Kidney epithelial cell (primary cell): ENCODE results near the gene MACROH2A2. TPM values are rescaled to one million over a fixed set of nuclear protein-coding genes. Genes with fewer than 3 reads are reported as not detected.
"Not testable (repeated sequence)": the region's sequence is repeated elsewhere in the genome, so short reads cannot be mapped to it uniquely, and the experiment has no call there.

Source experiments
- DNase-seq: peaks from one replicate; pipeline ENCODE4 v3.0.0-alpha.2; 2010; ENCODE audit warnings: low read depth
- H3K27me3 ChIP-seq: 2 replicates; pipeline ENCODE4 v1.6.0; 2011; ENCODE audit warnings: low read length; ENCODE audit not compliant: control insufficient read depth, insufficient read depth
- H3K36me3 ChIP-seq: 2 replicates; pipeline ENCODE4 v1.5.1; 2011; ENCODE audit warnings: low read length; ENCODE audit not compliant: control insufficient read depth, insufficient read depth
- H3K4me3 ChIP-seq: 2 replicates; pipeline ENCODE4 v1.5.1; 2011; ENCODE audit warnings: low read depth, mild to moderate bottlenecking, control low read depth, low read length
- total RNA-seq: library from RNA; depleted of rRNA; stranded (reverse); fragments of >200 nt; gene quantifications from 2 replicates; pipeline ENCODE4 v1.2.3, GENCODE V29; 2015
- TF ChIP-seq, protein P1 (sequence below): IDR thresholded peaks from 2 replicates; pipeline ENCODE4 v1.5.1; 2011; ENCODE audit warnings: mild to moderate bottlenecking, moderate library complexity, low read length, control low read depth, inconsistent platforms; ENCODE audit not compliant: insufficient read depth, poor library complexity, severe bottlenecking

Gene MACROH2A2
- total RNA-seq, 1 donor from 2014 or later: 77.9 TPM

DNA sequence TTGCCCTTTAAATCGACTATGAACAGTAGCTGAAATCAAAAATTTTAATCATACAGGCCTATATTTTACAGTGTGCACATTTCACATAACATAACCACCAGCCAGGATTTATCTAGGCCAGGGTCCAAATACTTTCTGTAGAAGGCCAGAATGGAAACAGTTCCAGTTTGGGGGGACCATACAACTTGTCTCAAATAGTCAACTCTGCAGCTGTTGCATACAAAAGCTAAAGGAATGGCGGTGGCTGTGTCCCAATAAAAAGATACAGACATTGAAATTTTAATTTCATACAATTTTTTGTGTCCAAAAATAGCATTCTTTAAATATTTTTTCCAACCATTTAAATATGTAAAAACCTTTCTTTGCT lies 94.6 kb downstream of the MACROH2A2 start:
- TF ChIP-seq, protein P1, sequence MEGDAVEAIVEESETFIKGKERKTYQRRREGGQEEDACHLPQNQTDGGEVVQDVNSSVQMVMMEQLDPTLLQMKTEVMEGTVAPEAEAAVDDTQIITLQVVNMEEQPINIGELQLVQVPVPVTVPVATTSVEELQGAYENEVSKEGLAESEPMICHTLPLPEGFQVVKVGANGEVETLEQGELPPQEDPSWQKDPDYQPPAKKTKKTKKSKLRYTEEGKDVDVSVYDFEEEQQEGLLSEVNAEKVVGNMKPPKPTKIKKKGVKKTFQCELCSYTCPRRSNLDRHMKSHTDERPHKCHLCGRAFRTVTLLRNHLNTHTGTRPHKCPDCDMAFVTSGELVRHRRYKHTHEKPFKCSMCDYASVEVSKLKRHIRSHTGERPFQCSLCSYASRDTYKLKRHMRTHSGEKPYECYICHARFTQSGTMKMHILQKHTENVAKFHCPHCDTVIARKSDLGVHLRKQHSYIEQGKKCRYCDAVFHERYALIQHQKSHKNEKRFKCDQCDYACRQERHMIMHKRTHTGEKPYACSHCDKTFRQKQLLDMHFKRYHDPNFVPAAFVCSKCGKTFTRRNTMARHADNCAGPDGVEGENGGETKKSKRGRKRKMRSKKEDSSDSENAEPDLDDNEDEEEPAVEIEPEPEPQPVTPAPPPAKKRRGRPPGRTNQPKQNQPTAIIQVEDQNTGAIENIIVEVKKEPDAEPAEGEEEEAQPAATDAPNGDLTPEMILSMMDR: no peak
- H3K4me3 ChIP-seq: no peak overlapping the region

DNA sequence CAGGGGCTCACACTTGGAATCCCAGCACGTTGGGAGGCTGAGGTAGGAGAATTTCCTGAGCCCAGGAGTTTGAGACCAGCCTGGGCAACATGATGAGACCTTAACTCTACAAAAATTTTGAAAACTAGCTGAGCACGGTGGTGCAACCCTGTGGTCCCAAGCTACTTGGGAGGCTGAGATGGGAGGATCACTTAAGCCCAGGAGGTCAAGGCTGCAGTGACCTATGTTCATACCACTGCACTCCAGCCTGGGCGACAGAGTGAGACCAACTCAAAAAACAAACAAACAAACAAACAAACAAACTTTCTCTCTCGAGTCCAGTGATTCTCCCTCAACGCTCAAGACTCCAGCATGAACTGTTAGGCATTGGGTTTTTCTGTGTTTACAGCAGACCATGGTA lies 95.9 kb downstream of the MACROH2A2 start:
- H3K4me3 ChIP-seq: no peak overlapping the region

More for the DNA sequence above, 94.6 kb downstream of the MACROH2A2 start:
- no peak for DNase-seq
- Histone ChIP-seq H3K27me3 (no peaks in the 10 kb centered on the region), H3K36me3 (peaks cover 3% of the 10 kb centered on the region)

DNA sequence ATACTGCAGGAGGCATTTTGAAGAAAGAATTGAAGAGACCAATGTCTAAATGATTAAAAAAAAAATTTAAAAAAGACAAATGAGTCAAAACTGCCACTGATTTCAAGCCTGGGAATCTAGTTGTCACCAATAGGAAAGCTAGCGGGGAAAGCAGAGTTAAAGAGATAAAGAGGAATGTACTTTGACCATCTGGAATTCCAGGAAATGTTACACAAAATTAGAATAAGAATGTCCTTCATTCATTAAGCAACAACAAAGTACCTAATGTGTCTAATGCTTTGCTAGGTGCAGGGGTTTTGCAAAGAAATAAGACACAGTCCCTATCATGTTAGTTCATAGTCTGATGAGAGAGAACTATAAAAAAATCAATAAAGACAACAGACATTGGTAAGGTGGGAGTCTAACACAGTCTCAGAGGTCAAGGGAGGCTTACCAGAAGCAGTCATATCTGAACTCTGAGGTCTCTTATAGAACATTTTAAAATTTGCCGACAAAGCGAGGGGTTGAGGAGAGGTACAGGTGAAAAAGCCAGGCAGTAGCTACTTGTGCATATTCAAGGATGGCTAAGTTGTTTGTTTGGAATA lies 102.7 kb downstream of the MACROH2A2 start:
- DNase-seq: no peak
- TF ChIP-seq, protein P1: no peak
- Histone ChIP-seq H3K27me3 (no peaks in the 10 kb centered on the region), H3K36me3 (peaks cover 3% of the 10 kb centered on the region), H3K4me3 (no peak overlapping the region)

More for the DNA sequence above, 95.9 kb downstream of the MACROH2A2 start:
- DNase-seq: no peak
- no peaks in the 10 kb centered on the region for H3K27me3 ChIP-seq
- TF ChIP-seq, protein P1: no peak
- H3K36me3 ChIP-seq: peaks cover 3% of the 10 kb centered on the region

GRCh38 chr10:70158113-70158512 lies 105.5 kb downstream of the MACROH2A2 start:
- Histone ChIP-seq H3K27me3 (no peaks in the 10 kb centered on the region), H3K36me3 (no peaks in the 10 kb centered on the region), H3K4me3 (no peak overlapping the region)
- TF ChIP-seq, protein P1: no peak
- no peak for DNase-seq

DNA sequence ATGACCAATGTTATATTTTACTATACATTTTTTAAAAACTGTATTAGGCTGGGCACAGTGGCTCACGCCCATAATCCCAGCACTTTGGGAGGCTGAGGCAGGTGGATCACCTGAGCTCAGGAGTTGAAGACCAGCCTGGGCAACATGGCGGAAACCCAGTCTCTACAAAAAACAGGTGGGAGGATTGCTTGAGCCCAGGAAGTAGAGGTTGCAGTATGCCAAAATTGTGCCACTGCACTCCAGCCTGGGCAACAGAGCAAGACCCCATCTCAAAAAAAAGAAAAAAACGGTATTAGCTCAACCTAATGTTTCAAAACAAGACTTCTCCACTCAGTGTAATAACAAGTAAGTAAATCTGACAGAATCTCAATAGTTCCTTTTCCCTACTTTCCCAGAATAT lies 106.7 kb downstream of the MACROH2A2 start:
- not testable (repeated sequence) for H3K4me3 ChIP-seq, DNase-seq, H3K36me3 ChIP-seq, H3K27me3 ChIP-seq

DNA sequence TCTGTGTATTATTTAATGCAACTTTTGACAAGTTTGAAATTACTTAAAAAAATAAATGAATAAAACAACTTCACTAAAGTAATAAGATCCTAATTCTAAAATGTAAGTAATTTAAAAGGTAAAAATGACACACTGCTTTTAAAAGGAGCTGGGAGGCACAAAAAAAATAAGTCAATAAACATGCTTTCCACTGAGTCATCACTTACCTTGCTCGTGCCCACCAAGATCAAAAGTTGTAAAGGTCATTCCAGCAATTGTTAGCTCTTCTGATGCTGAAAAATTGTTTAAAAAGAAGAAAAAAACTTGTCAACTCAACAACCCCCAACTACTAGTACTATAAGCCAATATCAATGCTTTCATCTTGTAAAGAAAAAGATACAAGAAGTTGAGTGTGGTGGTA lies 108.2 kb downstream of the MACROH2A2 start:
- TF ChIP-seq, protein P1: no peak
- Histone ChIP-seq H3K36me3 (no peaks in the 10 kb centered on the region), H3K4me3 (no peak overlapping the region), H3K27me3 (no peaks in the 10 kb centered on the region)
- DNase-seq: no peak

Other genes with a start within 250 kb of the MACROH2A2 start
- 12.4 and 12.7 TPM in 2 replicates for gene AIFM2, start 80.0 kb downstream of the MACROH2A2 start, total RNA-seq
- 11.9 and 13.1 TPM in 2 replicates for gene TYSND1, start 93.9 kb downstream of the MACROH2A2 start, total RNA-seq
- 47.4 and 53.8 TPM in 2 replicates for gene SAR1A, start 117.7 kb downstream of the MACROH2A2 start, total RNA-seq
- 179 and 201 TPM in 2 replicates for gene PPA1, start 180.6 kb downstream of the MACROH2A2 start, total RNA-seq
- gene NPFFR1, start 231.2 kb downstream of the MACROH2A2 start, total RNA-seq: 0.04 and 0.21 TPM in 2 replicates